Erythroblast (primary cell): ENCODE results near the gene ADGRG3.

Source experiments
- GATA1 ChIP-seq: IDR thresholded peaks from 2 replicates; pipeline ENCODE4 v1.6.1; 2011; ENCODE audit warnings: low read depth, mild to moderate bottlenecking, control low read depth, low read length, moderate library complexity
- POLR2A ChIP-seq: IDR thresholded peaks from 2 replicates; pipeline ENCODE4 v1.6.1; 2011; ENCODE audit warnings: mild to moderate bottlenecking, low read length

DNA sequence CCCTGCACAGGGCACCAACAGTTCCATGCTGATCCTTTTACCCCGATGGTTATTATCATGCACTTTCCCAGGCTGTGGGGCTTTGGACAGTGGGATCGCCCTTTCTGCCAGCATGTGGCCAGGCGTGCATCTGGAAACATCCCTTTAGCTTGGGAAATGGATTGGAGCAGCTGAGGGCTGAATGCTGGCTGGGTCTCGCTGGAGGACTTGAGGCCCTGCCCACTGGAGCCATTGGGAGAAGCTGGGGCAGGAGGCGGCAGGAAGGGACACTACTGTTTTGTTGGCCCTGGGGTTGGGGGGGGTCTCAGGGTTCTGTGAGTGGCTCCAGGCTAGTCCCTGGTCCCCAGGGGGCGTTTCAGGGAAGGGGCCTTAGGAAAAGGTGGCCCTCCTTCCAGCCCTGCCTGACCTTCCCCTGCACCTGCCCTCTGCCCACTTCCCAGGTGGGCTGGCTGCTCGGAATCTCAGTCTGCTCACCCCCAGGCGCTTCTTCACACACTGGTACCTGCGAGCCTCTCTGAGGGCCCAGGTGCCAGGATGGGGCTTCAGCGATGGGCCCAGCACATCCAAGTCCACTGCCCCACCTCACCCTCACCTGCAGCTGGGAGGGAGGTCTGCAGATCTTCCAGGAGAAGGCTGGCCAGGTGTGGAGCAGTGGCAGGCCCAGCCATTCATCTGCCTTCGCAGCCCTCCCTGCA is 1.6 kb upstream of the ADGRG3 start:
- TF ChIP-seq POLR2A = no peak
- no peak for TF ChIP-seq GATA1
